ENCODE data around the gene ZNF827.

Gene ZNF827

GRCh38 chr4:145723336-145723735, 215.3 kb downstream of the ZNF827 start:
- Histone ChIP-seq H3K9me3 (replicated peaks in 1 of 11) (no peaks in the 10 kb centered on the region), H3K9ac (no peak overlapping the region), H3K4me3 (no peak overlapping the region), H3K4me2 (no peak overlapping the region), H3K36me3 (no peaks in the 10 kb centered on the region), H4K20me1 (no peaks in the 10 kb centered on the region), H3K27ac (no peak overlapping the region), H3K27me3 (no peaks in the 10 kb centered on the region), H3K4me1 (peaks cover 0 to 11% (median 7%) of the 10 kb centered on the region in 10 experiments; a peak in 10 of 20 replicates)
- no peak for TF ChIP-seq Cebpa-rat (IDR thresholded peaks at IDR 0.05)

- Histone ChIP-seq H3K9me3 (replicated peaks in 1 of 11) (no peaks in the 10 kb centered on the region), H3K4me2 (no peak overlapping the region), H3K27ac (no peak overlapping the region), H3K4me1 (peaks cover 0 to 11% (median 7%) of the 10 kb centered on the region in 10 experiments; a peak in 10 of 20 replicates), H3K9ac (no peak overlapping the region), H3K36me3 (no peaks in the 10 kb centered on the region), H3K4me3 (no peak overlapping the region), H4K20me1 (no peaks in the 10 kb centered on the region), H3K27me3 (no peaks in the 10 kb centered on the region)
- TF ChIP-seq Cebpa-rat (IDR thresholded peaks at IDR 0.05), result no peak
Observed at GRCh38 chr4:145722561-145722960, 216.1 kb downstream of the ZNF827 start.

- H3K4me1 ChIP-seq, result peaks cover 0 to 11% (median 7%) of the 10 kb centered on the region in 10 experiments; a peak in 10 of 20 replicates
- H3K9ac ChIP-seq, result no peak overlapping the region
- no peak overlapping the region for H3K27ac ChIP-seq
- H3K4me2 ChIP-seq, result peak overlapping the region in 1 of 11 experiments; percentile 58; a peak in 1 of 22 replicates
- no peak for TF ChIP-seq Cebpa-rat (IDR thresholded peaks at IDR 0.05)
- no peaks in the 10 kb centered on the region for H3K27me3 ChIP-seq
- no peaks in the 10 kb centered on the region for H4K20me1 ChIP-seq
- no peaks in the 10 kb centered on the region for H3K36me3 ChIP-seq
- no peak overlapping the region for H3K4me3 ChIP-seq
- no peaks in the 10 kb centered on the region for H3K9me3 ChIP-seq (replicated peaks in 1 of 11)
Observed at GRCh38 chr4:145720656-145721055, 218.0 kb downstream of the ZNF827 start.

- no peaks in the 10 kb centered on the region for H4K20me1 ChIP-seq
- peaks cover 0 to 3% (median 0%) of the 10 kb centered on the region in 11 experiments; a peak in 2 of 22 replicates for H3K9me3 ChIP-seq (replicated peaks in 1 of 11)
- H3K27ac ChIP-seq, result no peak overlapping the region
- no peak overlapping the region for H3K9ac ChIP-seq
- peak overlapping the region in 7 of 11 experiments; percentile 1 to 58 (median 16); a peak in 8 of 22 replicates for H3K4me2 ChIP-seq
- no peaks in the 10 kb centered on the region for H3K27me3 ChIP-seq
- H3K36me3 ChIP-seq, result no peaks in the 10 kb centered on the region
- peaks cover 0 to 11% (median 7%) of the 10 kb centered on the region in 10 experiments; a peak in 10 of 20 replicates for H3K4me1 ChIP-seq
- no peak for TF ChIP-seq Cebpa-rat (IDR thresholded peaks at IDR 0.05)
- no peak overlapping the region for H3K4me3 ChIP-seq
Observed at GRCh38 chr4:145719752-145720624, 218.6 kb downstream of the ZNF827 start.

- Histone ChIP-seq H4K20me1 (no peaks in the 10 kb centered on the region), H3K4me1 (peaks cover 0 to 11% (median 7%) of the 10 kb centered on the region in 10 experiments; a peak in 10 of 20 replicates), H3K9me3 (replicated peaks in 1 of 11) (peaks cover 2 to 12% (median 9%) of the 10 kb centered on the region in 11 experiments; a peak in 21 of 22 replicates), H3K36me3 (no peaks in the 10 kb centered on the region), H3K9ac (no peak overlapping the region), H3K4me2 (no peak overlapping the region), H3K4me3 (no peak overlapping the region), H3K27me3 (no peaks in the 10 kb centered on the region), H3K27ac (no peak overlapping the region)
- TF ChIP-seq Cebpa-rat (IDR thresholded peaks at IDR 0.05), result no peak
Observed at GRCh38 chr4:145716661-145717200, 221.9 kb downstream of the ZNF827 start.

- Histone ChIP-seq H3K4me3 (no peak overlapping the region), H4K20me1 (no peaks in the 10 kb centered on the region), H3K9ac (no peak overlapping the region), H3K36me3 (no peaks in the 10 kb centered on the region), H3K9me3 (replicated peaks in 1 of 11) (peaks cover 7 to 17% (median 14%) of the 10 kb centered on the region in 11 experiments), H3K27ac (no peak overlapping the region), H3K27me3 (no peaks in the 10 kb centered on the region), H3K4me1 (peaks cover 0 to 11% (median 7%) of the 10 kb centered on the region in 10 experiments; a peak in 10 of 20 replicates), H3K4me2 (no peak overlapping the region)
- no peak for TF ChIP-seq Cebpa-rat (IDR thresholded peaks at IDR 0.05)
Observed at GRCh38 chr4:145716200-145716599, 222.4 kb downstream of the ZNF827 start.

- Histone ChIP-seq H3K27me3 (no peaks in the 10 kb centered on the region), H3K4me2 (no peak overlapping the region), H3K9ac (no peak overlapping the region), H3K36me3 (no peaks in the 10 kb centered on the region), H3K27ac (no peak overlapping the region), H3K4me1 (no peaks in the 10 kb centered on the region), H4K20me1 (no peaks in the 10 kb centered on the region), H3K9me3 (replicated peaks in 1 of 11) (peaks cover 22 to 46% (median 31%) of the 10 kb centered on the region in 11 experiments), H3K4me3 (no peak overlapping the region)
- no peak for TF ChIP-seq Cebpa-rat (IDR thresholded peaks at IDR 0.05)
Observed at GRCh38 chr4:145709843-145710242, 228.8 kb downstream of the ZNF827 start.

- Histone ChIP-seq H3K36me3 (no peaks in the 10 kb centered on the region), H3K27ac (no peak overlapping the region), H4K20me1 (no peaks in the 10 kb centered on the region), H3K4me1 (no peaks in the 10 kb centered on the region), H3K4me3 (no peak overlapping the region), H3K9ac (no peak overlapping the region), H3K27me3 (no peaks in the 10 kb centered on the region), H3K4me2 (no peak overlapping the region), H3K9me3 (replicated peaks in 1 of 11) (peaks cover 22 to 46% (median 31%) of the 10 kb centered on the region in 11 experiments)
- no peak for TF ChIP-seq Cebpa-rat (IDR thresholded peaks at IDR 0.05)
Observed at GRCh38 chr4:145709336-145709735, 229.3 kb downstream of the ZNF827 start.
